Measurements from ENCODE around the gene PNPLA5. TPM values are rescaled to one million over a fixed set of nuclear protein-coding genes. Genes with fewer than 3 reads are reported as not detected.

Gene PNPLA5
- total RNA-seq, 1 experiment from 2014 or later, result not detected

- no peaks in the 10 kb centered on the region for H3K4me1 ChIP-seq (replicated peaks; ENCODE audit: insufficient read depth)
- no peak overlapping the region for H3K27ac ChIP-seq
- intact Hi-C loops (cut with micrococcal nuclease; ENCODE audit: unreplicated experiment), result no loop called here
- no peak for TF ChIP-seq CTCF (conservative IDR thresholded peaks at IDR 0.05)
- TF ChIP-seq EZH2 (IDR thresholded peaks at IDR 0.05; ENCODE audit: low read depth), result no peak
- no TSS peak for BruUV-seq (replicated peaks)
- no peak overlapping the region for H3K4me2 ChIP-seq
- ChIA-PET POLR2A (ENCODE audit: unreplicated experiment) (no interaction called here), CTCF (interaction anchor here (0.6 kb wide), 1 partner anchor 536 kb away, joined by 3 read pairs; no protein-coding TSS in a partner anchor)
- DNase-seq, result no peak
- no peak overlapping the region for H3K4me3 ChIP-seq
- H3K9me3 ChIP-seq (ENCODE audit: insufficient read depth, low read depth), result no peaks in the 10 kb centered on the region
- H3K79me2 ChIP-seq (ENCODE audit: low read depth), result no peaks in the 10 kb centered on the region
- 0 out of 2 replicates have a peak, but pooled peaks cover 20% of the 10 kb centered on the region for H3K27me3 ChIP-seq (ENCODE audit: insufficient read depth, low read depth)
- no peaks in the 10 kb centered on the region for H3K9me2 ChIP-seq (ENCODE audit: insufficient read depth)
- H3K36me3 ChIP-seq (ENCODE audit: low read depth), result no peaks in the 10 kb centered on the region
- no peaks in the 10 kb centered on the region for H3F3A ChIP-seq (ENCODE audit: insufficient read depth, low read depth)
- no peak overlapping the region for H2AFZ ChIP-seq
- H4K20me1 ChIP-seq (ENCODE audit: insufficient read depth), result no peaks in the 10 kb centered on the region; the same call in 1 of the 2 replicates
Observed at GRCh38 chr22:43835736-43836135, 56.1 kb downstream of the PNPLA5 start.

GRCh38 chr22:43835166-43835565, 56.6 kb downstream of the PNPLA5 start:
- Histone ChIP-seq H4K20me1 (ENCODE audit: insufficient read depth) (peaks cover 3% of the 10 kb centered on the region), H3K4me3 (no peak overlapping the region), H3K27me3 (ENCODE audit: insufficient read depth, low read depth) (0 out of 2 replicates have a peak, but pooled peaks cover 18% of the 10 kb centered on the region), H3K27ac (no peak overlapping the region), H3K79me2 (ENCODE audit: low read depth) (no peaks in the 10 kb centered on the region), H3K4me2 (no peak overlapping the region), H3K4me1 (replicated peaks; ENCODE audit: insufficient read depth) (no peaks in the 10 kb centered on the region), H2AFZ (no peak overlapping the region), H3K36me3 (ENCODE audit: low read depth) (no peaks in the 10 kb centered on the region), H3F3A (ENCODE audit: insufficient read depth, low read depth) (no peaks in the 10 kb centered on the region), H3K9me3 (ENCODE audit: insufficient read depth, low read depth) (no peaks in the 10 kb centered on the region), H3K9me2 (ENCODE audit: insufficient read depth) (no peaks in the 10 kb centered on the region)
- intact Hi-C loops (cut with micrococcal nuclease; ENCODE audit: unreplicated experiment), result no loop called here
- ChIA-PET CTCF (interaction anchor here (0.6 kb wide), 1 partner anchor 536 kb away, joined by 3 read pairs; no protein-coding TSS in a partner anchor), POLR2A (ENCODE audit: unreplicated experiment) (no interaction called here)
- TF ChIP-seq CTCF (conservative IDR thresholded peaks at IDR 0.05) (no peak), EZH2 (IDR thresholded peaks at IDR 0.05; ENCODE audit: low read depth) (no peak)
- BruUV-seq (replicated peaks), result no TSS peak
- DNase-seq, result no peak

GRCh38 chr22:43833286-43834240, 58.2 kb downstream of the PNPLA5 start:
- H3K4me2 ChIP-seq, result no peak overlapping the region
- 0 out of 2 replicates have a peak, but pooled peaks cover 18% of the 10 kb centered on the region for H3K27me3 ChIP-seq (ENCODE audit: insufficient read depth, low read depth)
- no peaks in the 10 kb centered on the region for H3K79me2 ChIP-seq (ENCODE audit: low read depth)
- no peaks in the 10 kb centered on the region for H3K4me1 ChIP-seq (replicated peaks; ENCODE audit: insufficient read depth)
- no peaks in the 10 kb centered on the region for H3K36me3 ChIP-seq (ENCODE audit: low read depth)
- CTCF ChIA-PET, result no interaction called here
- H4K20me1 ChIP-seq (ENCODE audit: insufficient read depth), result peaks cover 6% of the 10 kb centered on the region
- POLR2A ChIA-PET (ENCODE audit: unreplicated experiment), result no interaction called here
- no peaks in the 10 kb centered on the region for H3K9me2 ChIP-seq (ENCODE audit: insufficient read depth)
- H3K4me3 ChIP-seq, result no peak overlapping the region
- BruUV-seq (replicated peaks), result no TSS peak
- no peak overlapping the region for H2AFZ ChIP-seq
- DNase-seq, result no peak
- no peaks in the 10 kb centered on the region for H3F3A ChIP-seq (ENCODE audit: insufficient read depth, low read depth)
- TF ChIP-seq CTCF (conservative IDR thresholded peaks at IDR 0.05), result no peak
- no peak for TF ChIP-seq EZH2 (IDR thresholded peaks at IDR 0.05; ENCODE audit: low read depth)
- H3K9me3 ChIP-seq (ENCODE audit: insufficient read depth, low read depth), result no peaks in the 10 kb centered on the region
- intact Hi-C loops (cut with micrococcal nuclease; ENCODE audit: unreplicated experiment), result no loop called here
- no peak overlapping the region for H3K27ac ChIP-seq
